ENCODE data around the gene TRA2A.

The TRA2A gene
- 63.6 to 233 (median 82.9) reads per million in 9 experiments for total RNA-seq

- peak; percentile 94 to 99 (median 95) for DNase-seq
- Mint-ChIP-seq H3K4me3 (peak within 1 kb of the TSS; percentile 99), H3K27me3 (no peaks in the 10 kb centered on the region), H3K27ac (peak within 1 kb of the TSS; percentile 99 to 100), H3K9me3 (no peaks in the 10 kb centered on the region), H3K36me3 (ENCODE audit: insufficient read depth) (peaks cover 50% of the 10 kb centered on the region), H3K4me1 (ENCODE audit: low read depth in 2 of 2) (peaks cover 30 to 41% of the 10 kb centered on the region in 2 donors)
- peak; percentile 91 for ATAC-seq (replicated peaks)
Measured at GRCh38 chr7:23531794-23532489, at the start of gene TRA2A. Gene TRA2A (minus strand): TSS chr7:23531981. CDS start chr7:23531824, 157 bp downstream.

- Mint-ChIP-seq H3K36me3 (ENCODE audit: insufficient read depth) (no peaks in the 10 kb centered on the region), H3K9me3 (no peaks in the 10 kb centered on the region), H3K27ac (peak overlapping the region in 1 of 2 donors; percentile 53), H3K27me3 (peaks cover 28 to 44% of the 10 kb centered on the region in 2 donors), H3K4me1 (ENCODE audit: low read depth in 2 of 2) (no peaks in the 10 kb centered on the region), H3K4me3 (no peak overlapping the region)
- peak; percentile 76 for ATAC-seq (replicated peaks)
- DNase-seq = peak; percentile 46 to 74 (median 55)
Measured at GRCh38 chr7:23570592-23571200, 38.9 kb upstream of the TRA2A start.

DNA sequence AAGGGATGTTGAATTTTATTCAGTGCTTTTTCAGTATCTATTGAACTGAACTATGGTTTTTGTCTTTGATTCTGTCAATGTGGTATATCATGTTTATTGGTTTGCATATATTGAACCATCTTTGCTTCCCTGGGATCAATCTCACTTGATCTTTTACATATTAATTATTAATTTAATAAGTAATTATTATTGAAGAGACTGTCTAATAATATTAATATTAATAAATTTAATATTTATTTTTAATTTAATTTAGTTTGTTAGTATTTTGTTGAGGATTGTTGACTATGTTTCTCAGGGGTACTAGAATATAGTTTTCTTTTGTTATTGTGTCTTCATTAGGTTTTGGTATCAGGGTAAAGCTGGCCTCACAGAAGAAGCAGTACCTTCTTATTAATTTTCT is 26.5 kb upstream of the TRA2A start:
- Mint-ChIP-seq H3K4me3 (no peak overlapping the region), H3K4me1 (ENCODE audit: low read depth in 2 of 2) (no peaks in the 10 kb centered on the region), H3K27me3 (peaks cover 7 to 20% of the 10 kb centered on the region in 2 donors), H3K9me3 (no peaks in the 10 kb centered on the region), H3K27ac (no peak overlapping the region), H3K36me3 (ENCODE audit: insufficient read depth) (no peaks in the 10 kb centered on the region)
- ATAC-seq (replicated peaks) (no peak), DNase-seq (no peak)

DNA sequence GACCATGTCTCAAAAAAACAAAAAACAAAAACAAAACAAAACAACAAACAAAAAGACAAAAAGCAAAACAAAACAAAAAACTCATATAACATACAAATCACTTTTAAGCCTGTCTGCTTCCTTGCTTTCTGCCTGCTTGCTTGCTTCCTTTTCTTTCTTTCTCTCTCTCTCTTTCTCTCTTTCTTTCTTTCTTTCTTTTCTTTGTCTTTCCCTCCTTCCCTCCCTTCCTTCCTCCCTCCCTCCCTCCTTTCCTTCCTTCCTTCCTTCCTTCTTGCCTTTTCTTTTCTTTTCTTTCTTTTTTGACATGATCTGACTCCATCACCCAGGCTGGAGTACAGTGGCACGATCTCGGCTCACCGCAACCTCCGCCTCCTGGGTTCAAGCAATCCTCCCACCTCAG is 15.9 kb upstream of the TRA2A start:
- DNase-seq = no peak

GRCh38 chr7:23546897-23547572 is 15.3 kb upstream of the TRA2A start:
- Mint-ChIP-seq H3K9me3 (no peaks in the 10 kb centered on the region), H3K36me3 (ENCODE audit: insufficient read depth) (peaks cover 2% of the 10 kb centered on the region), H3K27ac (no peak overlapping the region), H3K27me3 (no peaks in the 10 kb centered on the region), H3K4me1 (ENCODE audit: low read depth in 2 of 2) (peaks cover 1 to 10% of the 10 kb centered on the region in 2 donors), H3K4me3 (no peak overlapping the region)
- peak; percentile 96 for ATAC-seq (replicated peaks)
- DNase-seq = peak; percentile 68 to 78 (median 75)

More for the DNA sequence above, 15.9 kb upstream of the TRA2A start:
- Mint-ChIP-seq H3K4me3 (no peak overlapping the region), H3K27ac (peak overlapping the region in 1 of 2 donors; percentile 39), H3K36me3 (ENCODE audit: insufficient read depth) (peaks cover 2% of the 10 kb centered on the region), H3K4me1 (ENCODE audit: low read depth in 2 of 2) (peaks cover 1 to 10% of the 10 kb centered on the region in 2 donors), H3K9me3 (no peaks in the 10 kb centered on the region), H3K27me3 (no peaks in the 10 kb centered on the region)
- no peak for ATAC-seq (replicated peaks)

GRCh38 chr7:23545493-23545892 is 13.7 kb upstream of the TRA2A start:
- peaks cover 1 to 10% of the 10 kb centered on the region in 2 donors for H3K4me1 Mint-ChIP-seq (ENCODE audit: low read depth in 2 of 2)
- H3K36me3 Mint-ChIP-seq (ENCODE audit: insufficient read depth) = peaks cover 2% of the 10 kb centered on the region
- no peaks in the 10 kb centered on the region for H3K9me3 Mint-ChIP-seq
- no peak for ATAC-seq (replicated peaks)
- H3K27me3 Mint-ChIP-seq = no peaks in the 10 kb centered on the region
- DNase-seq = no peak
- H3K4me3 Mint-ChIP-seq = no peak overlapping the region
- H3K27ac Mint-ChIP-seq = no peak overlapping the region

DNA sequence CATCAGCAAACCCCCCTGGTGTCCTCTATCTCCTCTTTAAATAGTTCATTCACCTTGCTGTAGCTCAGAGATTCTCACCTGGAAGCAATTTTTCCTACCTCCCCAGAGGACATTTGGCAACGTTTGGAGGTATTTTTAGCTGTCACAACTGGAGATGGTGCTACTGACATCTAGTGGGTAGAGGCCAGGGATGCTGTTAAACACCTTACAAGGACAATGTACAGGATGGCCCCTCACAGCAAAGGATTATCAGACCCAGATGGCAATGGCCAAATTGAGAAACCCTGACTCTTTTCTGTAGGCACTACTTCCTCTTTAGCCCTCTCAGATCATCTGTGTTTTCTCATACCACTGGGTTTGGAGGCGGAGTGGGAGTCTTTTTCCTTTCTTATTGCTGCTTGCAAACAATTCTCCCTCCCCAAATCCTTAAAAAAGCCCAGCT is 13.2 kb upstream of the TRA2A start:
- Mint-ChIP-seq H3K36me3 (ENCODE audit: insufficient read depth) (peaks cover 2% of the 10 kb centered on the region), H3K4me1 (ENCODE audit: low read depth in 2 of 2) (peaks cover 4 to 13% of the 10 kb centered on the region in 2 donors), H3K4me3 (no peak overlapping the region), H3K27me3 (no peaks in the 10 kb centered on the region), H3K9me3 (no peaks in the 10 kb centered on the region), H3K27ac (no peak overlapping the region)
- ATAC-seq (replicated peaks) = no peak
- no peak for DNase-seq

DNA sequence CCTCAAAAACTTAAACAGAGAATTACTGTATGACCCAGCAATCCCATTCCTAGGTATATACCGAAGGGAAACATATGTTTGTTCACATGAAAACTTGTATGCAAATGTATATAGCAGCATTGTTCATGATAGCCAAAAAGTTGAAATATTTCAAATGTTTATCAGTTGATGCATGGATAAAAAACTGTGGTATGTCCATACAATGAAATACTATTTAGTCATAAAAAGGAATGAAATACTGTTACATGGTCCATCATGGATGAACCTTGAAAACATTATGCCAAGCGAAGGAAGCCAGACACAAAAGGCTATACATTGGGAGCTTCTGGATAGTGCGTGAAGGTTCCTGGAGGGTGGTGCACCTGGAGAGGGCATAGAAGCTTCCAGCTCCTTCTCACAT is 11.0 kb upstream of the TRA2A start:
- peaks cover 11 to 23% of the 10 kb centered on the region in 2 donors for H3K4me1 Mint-ChIP-seq (ENCODE audit: low read depth in 2 of 2)
- H3K9me3 Mint-ChIP-seq = no peaks in the 10 kb centered on the region
- no peaks in the 10 kb centered on the region for H3K36me3 Mint-ChIP-seq (ENCODE audit: insufficient read depth)
- DNase-seq = no peak
- no peak for ATAC-seq (replicated peaks)
- H3K27ac Mint-ChIP-seq = no peak overlapping the region
- H3K4me3 Mint-ChIP-seq = no peak overlapping the region
- no peaks in the 10 kb centered on the region for H3K27me3 Mint-ChIP-seq

- Mint-ChIP-seq H3K4me1 (ENCODE audit: low read depth in 2 of 2) (peaks cover 10 to 16% of the 10 kb centered on the region in 2 donors), H3K36me3 (ENCODE audit: insufficient read depth) (no peaks in the 10 kb centered on the region), H3K9me3 (no peaks in the 10 kb centered on the region), H3K27me3 (no peaks in the 10 kb centered on the region), H3K4me3 (peak overlapping the region; percentile 68 to 72), H3K27ac (peak overlapping the region; percentile 65 to 81)
- ATAC-seq (replicated peaks) (peak; percentile 76), DNase-seq (no peak)
Measured at GRCh38 chr7:23539494-23539907, 7.7 kb upstream of the TRA2A start.

GRCh38 chr7:23538301-23538700 is 6.5 kb upstream of the TRA2A start:
- Mint-ChIP-seq H3K4me1 (ENCODE audit: low read depth in 2 of 2) (peaks cover 10 to 14% of the 10 kb centered on the region in 2 donors), H3K36me3 (ENCODE audit: insufficient read depth) (no peaks in the 10 kb centered on the region), H3K4me3 (no peak overlapping the region), H3K9me3 (no peaks in the 10 kb centered on the region), H3K27ac (no peak overlapping the region), H3K27me3 (no peaks in the 10 kb centered on the region)
- ATAC-seq (replicated peaks) = no peak
- DNase-seq = no peak

DNA sequence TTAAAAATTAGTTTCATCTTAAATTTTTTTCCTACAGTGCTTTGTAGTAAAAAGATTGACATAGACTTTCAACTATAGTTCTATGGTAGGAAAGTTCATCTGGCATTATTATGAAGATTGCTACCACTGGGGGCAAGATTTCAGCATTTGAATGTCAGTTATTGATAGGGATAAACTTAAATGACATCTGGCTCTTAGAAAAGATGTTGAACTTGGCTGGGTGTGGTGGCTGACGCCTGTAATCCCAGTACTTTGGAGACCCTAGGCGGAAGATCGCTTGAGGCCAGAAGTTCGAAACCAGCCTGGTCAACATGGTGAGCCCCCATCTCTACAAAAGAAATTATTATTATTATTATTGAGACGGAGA is 1.4 kb upstream of the TRA2A start:
- H3K27ac Mint-ChIP-seq = peak overlapping the region; percentile 99 to 100
- H3K9me3 Mint-ChIP-seq = no peaks in the 10 kb centered on the region
- no peaks in the 10 kb centered on the region for H3K27me3 Mint-ChIP-seq
- H3K36me3 Mint-ChIP-seq (ENCODE audit: insufficient read depth) = peaks cover 44% of the 10 kb centered on the region
- no peak for ATAC-seq (replicated peaks)
- peak overlapping the region; percentile 61 to 99 for H3K4me3 Mint-ChIP-seq
- no peak for DNase-seq
- H3K4me1 Mint-ChIP-seq (ENCODE audit: low read depth in 2 of 2) = peaks cover 23 to 30% of the 10 kb centered on the region in 2 donors

- Mint-ChIP-seq H3K36me3 (ENCODE audit: insufficient read depth) (peaks cover 48% of the 10 kb centered on the region), H3K9me3 (no peaks in the 10 kb centered on the region), H3K4me3 (peak overlapping the region; percentile 99), H3K4me1 (ENCODE audit: low read depth in 2 of 2) (peaks cover 25 to 34% of the 10 kb centered on the region in 2 donors), H3K27ac (peak overlapping the region; percentile 99 to 100), H3K27me3 (no peaks in the 10 kb centered on the region)
- DNase-seq (no peak), ATAC-seq (replicated peaks) (no peak)
Measured at GRCh38 chr7:23532490-23533237, 883 bp upstream of the TRA2A start.

Measured in effector memory CD8-positive, alpha-beta T cell (primary cell).